ENCODE results near the gene PCBD1.

Gene PCBD1

GRCh38 chr10:70901276-70901878, 13.0 kb upstream of the PCBD1 start:
- no peak for DNase-seq

- no peak for DNase-seq
Observed at GRCh38 chr10:70899096-70899495, 10.7 kb upstream of the PCBD1 start.

GRCh38 chr10:70898687-70899086, 10.3 kb upstream of the PCBD1 start:
- no peak for DNase-seq

GRCh38 chr10:70896551-70896950, 8.2 kb upstream of the PCBD1 start:
- no peak for DNase-seq

DNA sequence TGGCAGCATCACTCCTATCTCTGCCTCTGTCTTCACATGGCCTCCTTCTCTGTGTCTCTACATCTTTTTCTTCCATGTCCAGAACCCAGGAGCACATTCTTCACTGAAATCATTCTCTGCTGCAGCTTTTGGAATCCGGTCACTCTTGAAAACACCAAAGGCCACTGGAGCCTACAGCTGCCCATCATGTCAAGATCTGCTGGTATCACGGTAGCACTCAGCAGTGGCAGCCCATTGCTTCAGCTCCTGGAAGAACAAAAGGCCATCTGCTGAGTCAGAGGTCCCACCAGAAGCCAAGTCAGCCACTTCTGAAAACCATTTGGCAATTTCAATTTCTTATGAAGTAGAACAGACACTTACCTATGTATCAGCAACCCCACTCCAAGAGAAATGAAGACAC, 6.1 kb upstream of the PCBD1 start:
- no peak for DNase-seq

- no peak for DNase-seq
Observed at GRCh38 chr10:70893227-70894006, 5.1 kb upstream of the PCBD1 start.

DNA sequence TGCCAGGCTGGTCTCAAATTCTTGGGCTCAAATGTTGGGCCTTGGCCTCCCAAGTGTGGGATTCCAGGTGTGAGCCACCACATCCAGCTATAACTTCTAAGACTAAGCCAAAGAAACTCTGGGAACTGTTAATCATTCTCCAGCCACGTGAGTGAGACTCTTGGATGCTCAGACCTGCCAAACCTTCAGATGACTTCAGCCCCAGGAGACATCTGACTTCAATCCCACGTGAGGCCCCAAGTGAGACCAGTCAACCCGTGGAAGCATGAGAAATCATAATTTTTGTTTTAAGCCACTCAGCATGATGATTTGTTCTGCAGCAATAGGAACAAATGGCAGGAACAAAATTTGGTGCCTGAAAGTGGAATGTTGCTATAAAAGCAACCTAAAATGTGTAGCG, 4.3 kb upstream of the PCBD1 start:
- DNase-seq, result no peak

GRCh38 chr10:70891627-70892026, 3.3 kb upstream of the PCBD1 start:
- no peak for DNase-seq

DNA sequence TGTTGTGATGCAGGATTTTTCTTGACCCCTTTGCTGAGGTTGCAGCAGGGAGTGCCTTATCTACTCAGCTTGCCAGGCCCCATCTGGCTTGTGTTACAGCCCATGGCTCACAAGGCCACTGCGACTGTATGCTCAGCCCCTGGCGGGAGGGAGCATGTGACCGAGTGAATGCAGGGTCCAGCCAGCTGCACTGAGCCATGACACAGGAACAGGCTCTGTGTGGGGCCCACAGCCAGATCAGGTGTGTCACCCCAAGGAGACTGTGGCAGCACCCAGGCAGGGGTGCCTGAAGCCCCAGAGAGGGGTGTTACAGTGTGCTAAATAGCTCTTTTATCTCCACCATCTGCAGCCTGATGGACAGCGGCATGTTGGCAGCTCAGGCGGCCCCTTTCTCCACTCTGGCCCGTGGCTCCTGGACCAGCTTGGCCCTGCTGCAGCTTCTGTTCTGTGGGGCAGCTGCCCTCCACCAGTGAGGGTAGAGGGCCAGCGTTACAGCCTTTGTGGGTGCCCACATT, 2.6 kb upstream of the PCBD1 start:
- no peak for DNase-seq

DNA sequence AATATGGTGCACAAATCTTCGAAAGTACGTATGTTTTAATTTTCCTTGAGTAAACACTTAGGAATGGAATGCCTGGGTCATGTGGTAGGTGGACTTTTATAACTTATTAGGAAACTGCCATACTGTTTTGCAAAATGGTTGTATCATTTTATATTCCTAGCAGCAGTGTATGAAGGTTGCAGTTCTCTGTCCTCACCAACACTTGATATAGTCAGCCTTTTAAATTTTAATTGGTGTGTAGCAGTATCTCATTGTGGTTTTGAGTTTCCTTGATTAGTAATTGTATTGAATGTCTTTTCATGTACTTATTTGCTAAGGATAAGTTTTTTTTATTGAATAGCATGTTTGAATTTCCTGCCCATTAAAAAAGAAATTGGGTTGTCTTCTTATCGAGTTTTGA, 926 bp upstream of the PCBD1 start:
- DNase-seq, result no peak

- no peak for DNase-seq
Observed at GRCh38 chr10:70886921-70887665, 1.3 kb downstream of the PCBD1 start.

DNA sequence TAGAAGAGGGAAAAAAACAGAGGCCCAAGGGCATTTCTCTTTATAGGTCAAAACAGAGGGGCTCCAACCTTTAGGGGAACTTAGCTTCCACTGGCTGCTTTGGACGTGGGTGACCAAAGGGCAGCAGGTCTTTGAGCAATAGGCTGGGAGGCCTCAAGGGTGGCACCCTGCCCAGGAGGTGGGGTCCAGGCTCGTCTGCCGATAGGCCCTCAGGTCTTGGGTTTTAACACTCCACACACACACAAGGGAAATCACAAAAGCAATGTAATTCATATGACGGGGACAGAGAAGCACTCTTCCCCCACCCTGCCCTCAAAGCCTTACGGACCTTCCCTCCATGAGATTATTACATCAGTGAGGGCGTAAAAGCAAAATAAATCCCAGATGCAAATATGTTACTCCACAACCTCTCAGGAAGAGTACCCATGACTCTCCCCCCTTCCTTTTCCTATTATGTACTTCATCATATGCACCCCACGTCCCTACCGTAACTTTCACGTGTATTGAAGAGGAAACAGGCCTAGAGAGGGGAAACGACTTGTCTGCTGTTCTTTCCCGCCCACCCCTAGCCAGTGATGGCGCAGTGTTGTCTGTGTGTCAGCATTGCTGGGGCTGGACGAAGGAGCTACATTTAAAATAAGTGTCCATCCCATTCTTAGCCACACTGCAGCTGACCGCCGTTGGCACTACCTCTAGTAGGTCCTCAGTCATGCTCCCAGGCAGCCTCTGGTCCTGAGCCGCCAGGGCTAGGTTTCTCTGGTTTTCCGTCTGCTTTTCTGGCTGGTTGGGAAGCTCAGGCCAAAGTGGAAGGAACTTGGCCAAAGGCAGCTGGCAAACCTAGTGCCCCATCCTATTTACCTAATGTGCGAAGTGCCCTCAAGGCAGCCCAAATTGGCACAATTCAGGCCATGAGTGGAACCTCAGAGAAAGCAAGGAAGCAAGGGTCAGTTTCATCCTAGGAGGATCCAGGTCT, 2.1 kb downstream of the PCBD1 start:
- no peak for DNase-seq

GRCh38 chr10:70885481-70885880, 2.9 kb downstream of the PCBD1 start:
- DNase-seq, result no peak

DNA sequence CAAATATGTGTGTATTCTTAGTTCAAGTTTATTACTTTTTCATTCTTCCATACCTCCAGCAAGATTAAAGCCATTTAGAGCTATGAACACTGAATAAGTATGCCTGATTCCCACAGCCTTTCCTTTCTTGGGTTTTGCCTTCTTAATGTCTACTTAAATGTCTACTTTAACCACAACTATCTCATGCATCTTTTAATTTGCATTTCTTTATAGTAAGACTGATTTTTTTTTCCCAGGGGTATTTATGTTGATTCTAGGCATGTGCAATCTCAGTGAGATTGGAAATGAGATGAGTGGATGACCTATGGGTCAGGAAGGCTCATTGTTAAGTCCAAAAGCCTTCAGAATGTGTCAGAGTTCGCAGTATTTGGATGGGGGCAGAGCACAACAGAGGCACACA, 3.6 kb downstream of the PCBD1 start:
- DNase-seq, result no peak

- peak; percentile 34 for DNase-seq
Observed at GRCh38 chr10:70880077-70880534, 8.3 kb downstream of the PCBD1 start.

- no peak for DNase-seq
Observed at GRCh38 chr10:70879207-70879606, 9.2 kb downstream of the PCBD1 start.

- DNase-seq, result no peak
Observed at GRCh38 chr10:70874061-70874460, 14.3 kb downstream of the PCBD1 start.

DNA sequence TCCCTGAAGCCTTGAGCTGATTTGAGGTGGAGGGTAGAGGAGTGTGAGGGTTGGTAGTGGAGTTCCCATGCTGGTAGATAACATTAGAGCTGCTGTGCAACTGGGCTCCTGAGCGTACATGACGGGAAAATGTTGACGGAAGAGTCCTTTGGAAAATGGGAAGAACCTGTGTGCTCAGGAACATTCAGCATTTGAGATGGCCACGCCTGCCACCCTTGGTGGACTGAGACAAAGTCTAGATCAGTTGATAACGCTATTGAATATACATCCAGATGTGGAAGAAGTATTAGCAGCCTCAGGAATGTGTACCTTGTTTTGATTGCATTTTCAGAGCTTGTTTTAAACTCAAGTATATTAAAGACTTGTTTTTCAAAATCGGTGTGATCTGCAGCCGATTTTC, 16.1 kb downstream of the PCBD1 start:
- DNase-seq, result no peak

DNA sequence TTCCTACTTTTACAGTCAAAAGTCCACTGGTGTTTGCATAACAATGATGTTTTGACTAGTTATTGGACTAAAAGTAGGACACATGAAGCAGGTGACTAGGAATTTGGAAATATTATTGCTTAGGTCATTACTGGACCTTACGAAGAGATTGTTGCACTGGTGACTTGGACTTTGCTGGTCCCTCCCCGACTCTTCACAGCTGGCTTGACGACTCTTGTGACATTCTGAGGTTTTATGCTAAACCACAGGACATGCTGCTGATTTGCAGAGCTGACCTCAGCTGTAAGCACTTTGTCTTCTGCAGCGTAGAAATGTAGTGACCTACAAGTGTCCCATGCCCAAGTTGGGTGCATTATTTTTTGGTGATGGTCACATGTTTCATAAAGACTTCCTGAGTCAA, 21.9 kb downstream of the PCBD1 start:
- DNase-seq, result no peak

- no peak for DNase-seq
Observed at GRCh38 chr10:70864935-70865334, 23.4 kb downstream of the PCBD1 start.

DNA sequence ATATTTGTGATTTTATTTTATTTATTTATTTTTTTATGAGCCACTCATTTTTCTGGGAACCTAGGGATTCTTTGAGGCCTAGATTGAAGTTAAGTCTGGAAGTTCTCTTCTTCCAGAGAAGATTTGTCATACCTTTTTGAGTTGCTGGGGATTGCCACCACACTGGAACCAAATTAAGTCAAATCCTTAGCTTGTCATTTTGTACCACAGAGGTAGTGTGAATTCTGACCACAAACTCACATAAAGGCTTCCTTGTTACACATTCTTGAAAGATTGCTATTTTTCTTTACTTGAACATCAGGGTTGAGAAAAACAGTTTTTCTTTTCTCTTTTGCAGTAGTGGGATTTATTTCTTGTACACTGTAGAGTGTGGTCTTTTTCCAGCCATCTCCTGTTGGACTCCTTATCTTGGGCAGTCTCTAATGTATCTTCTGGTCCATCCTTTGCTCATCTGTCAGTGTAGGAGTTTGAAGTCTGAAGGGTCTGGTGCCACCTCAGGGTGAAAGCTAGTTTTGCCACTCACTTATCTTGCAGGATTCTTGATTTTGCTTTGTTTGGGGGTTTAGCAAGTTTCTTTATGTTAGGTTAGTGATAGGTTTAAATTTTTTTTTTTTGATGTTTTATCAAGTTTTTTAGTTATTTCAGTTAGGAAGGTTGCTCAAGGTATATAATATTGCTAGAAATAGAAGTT, 24.8 kb downstream of the PCBD1 start:
- no peak for DNase-seq

Measured in NCI-H2029 treated with DMSO at 0.1 percent for 48 hours (cell line).